Stimulated activated CD8-positive, alpha-beta memory T cell treated with anti-CD3 and anti-CD28 coated beads, Interleukin-4, amount 100 ng/mL, for 1 hour (primary cell): ENCODE measurements around the gene MAD1L1.
"Not testable (repeated sequence)": the region's sequence is repeated elsewhere in the genome, so short reads cannot be mapped to it uniquely, and the experiment has no call there.

Experiments used
- DNase-seq, 2 donors: peaks; one replicate each; pipeline ENCODE4 v3.0.0-alpha.2; 2020; ENCODE audit warnings: low read depth in 2 of 2, low spot score in 1 of 2

The MAD1L1 gene

DNA sequence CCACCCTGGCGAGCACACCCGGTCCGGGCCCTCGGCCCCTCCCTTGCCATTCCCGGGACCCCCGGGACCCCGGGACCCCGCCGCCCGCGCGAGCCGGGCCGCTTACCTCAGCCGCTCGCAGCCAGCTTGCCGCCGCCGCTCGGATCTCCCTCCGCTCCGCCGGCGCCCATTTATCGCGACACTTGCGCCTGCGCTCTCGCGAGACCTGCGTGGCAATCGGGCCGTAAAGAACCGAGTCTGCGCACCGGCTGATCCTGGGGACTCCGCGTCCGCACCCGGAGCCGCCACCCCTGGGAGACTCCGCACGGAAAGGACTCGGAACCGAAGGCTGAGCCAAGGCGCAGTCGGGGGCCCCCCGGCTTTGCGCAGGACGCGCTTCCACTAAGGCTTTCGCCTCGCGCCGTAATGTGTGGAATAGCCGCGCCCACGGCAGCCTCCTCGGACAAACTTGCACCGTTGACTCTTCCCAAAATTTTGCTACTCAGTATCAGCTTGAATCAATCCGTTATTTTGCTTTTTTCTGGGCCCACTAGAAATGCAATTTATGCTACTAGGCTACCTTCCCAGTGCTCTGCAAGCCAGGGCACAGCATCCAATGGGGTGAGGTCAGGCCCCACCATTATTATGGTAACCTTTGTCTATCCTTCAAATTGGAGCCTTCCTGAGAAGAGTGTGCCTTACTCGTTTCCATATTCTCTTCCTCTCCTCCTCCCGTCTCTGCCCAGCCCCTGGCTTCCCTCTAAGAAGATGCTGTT lies at the start of gene MAD1L1:
Gene MAD1L1 (minus strand): TSS at position 180 of the 755 bp plus-strand sequence. CDS start 2,812 bp downstream, outside the sequence.
- peak; percentile 66 to 78 for DNase-seq

DNA sequence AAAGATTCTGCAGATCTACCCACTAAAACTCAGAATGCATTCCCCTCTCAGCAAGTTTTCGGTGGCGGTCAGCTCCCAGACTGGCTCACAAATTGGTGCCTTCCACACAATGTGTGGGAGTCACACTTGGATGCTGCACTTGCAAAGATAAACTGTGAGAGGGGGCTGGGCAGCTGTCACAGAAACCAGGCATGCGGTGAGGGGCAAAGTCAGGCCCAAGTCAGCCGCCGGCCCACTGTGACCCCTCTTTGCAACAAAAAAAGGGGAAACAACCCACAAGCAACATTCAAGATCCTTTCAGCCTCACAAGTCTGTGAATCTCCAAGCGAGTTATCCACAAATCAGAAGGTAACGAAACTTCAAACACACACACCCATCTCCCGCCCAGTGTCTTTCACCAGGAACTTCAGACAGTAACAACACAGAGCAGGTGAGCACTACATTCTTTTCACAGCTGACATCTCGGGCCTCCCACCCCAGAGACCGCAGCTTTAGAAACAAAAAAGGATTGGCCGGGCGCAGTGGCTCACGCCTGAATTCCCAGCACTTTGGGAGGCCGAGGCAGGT lies 49.5 kb upstream of the MAD1L1 start:
- no peak for DNase-seq

DNA sequence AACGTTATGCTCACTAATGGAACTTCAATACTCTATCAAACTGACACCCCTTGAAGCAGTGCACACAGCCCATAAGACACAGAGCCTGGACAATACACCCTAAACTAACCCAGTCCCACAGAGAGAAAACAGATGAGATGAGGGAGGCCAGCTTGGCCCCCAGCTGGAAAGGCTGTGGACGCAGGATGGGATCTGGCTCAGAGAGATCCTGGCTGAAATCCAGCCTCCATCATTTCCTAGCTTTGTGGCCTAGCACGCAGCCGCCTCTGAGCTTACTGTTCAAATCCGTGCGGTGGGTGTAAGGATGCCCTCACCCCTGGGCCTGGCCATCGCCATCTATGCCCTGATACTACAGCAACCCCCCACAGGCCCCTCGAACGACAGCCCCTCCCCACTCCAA lies 48.8 kb upstream of the MAD1L1 start:
- DNase-seq, result no peak

DNA sequence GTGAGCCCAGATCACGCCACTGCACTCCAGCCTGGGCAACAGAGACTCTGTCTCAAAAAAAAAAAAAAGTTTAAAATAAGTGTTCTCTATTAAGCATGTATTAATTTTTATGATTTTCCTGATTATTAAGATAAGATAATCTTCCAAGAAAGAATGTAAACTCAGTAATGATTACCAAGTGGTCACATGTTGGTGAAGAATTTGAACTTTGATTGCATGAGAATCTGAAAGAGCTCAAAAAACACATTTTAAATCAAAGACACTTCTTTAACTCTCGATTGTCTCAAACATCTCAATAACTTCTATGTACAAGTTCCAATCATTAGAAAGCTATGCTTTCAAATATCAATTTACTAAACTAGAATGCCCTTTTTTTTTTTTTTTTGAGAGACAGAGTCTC lies 47.7 kb upstream of the MAD1L1 start:
- DNase-seq, result no peak

DNA sequence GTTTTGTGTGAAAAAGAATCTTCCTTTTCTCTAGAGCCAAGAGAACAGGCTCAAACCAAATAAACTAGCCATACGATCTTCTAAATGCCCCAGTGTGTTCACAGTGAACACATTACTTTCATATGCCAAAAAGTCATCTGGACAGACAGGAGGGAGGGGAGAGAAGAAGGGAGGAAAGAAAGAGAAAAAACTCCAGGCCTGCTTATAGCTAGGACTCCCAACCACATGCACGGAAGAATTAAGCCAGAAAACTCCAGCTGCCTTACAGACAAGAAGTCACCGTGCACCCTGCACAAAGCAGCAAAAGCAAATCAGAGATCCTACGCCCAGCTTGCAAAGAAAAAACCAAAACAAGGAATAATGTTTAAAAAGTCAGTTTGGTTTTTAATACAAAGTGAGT lies 47.2 kb upstream of the MAD1L1 start:
- DNase-seq, result no peak

DNA sequence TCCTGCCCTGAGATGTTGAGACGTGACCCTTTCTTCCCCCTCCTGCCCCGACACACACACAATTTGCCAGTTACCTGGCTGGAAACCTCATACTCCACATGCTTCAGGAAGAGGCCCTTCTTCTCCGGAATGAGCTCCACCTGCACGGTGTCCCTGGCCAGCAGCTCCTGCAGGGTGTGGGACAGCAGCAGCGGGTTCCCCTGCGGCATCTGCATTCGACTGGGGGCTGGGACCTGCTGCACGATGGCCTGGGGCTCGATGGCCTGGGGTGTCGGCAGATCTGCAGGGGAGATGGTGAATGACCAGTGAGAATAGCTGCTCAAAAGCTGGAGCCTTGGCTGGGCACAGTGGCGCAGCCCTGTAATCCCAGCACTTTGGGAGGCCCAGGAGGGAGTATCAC lies 45.3 kb upstream of the MAD1L1 start:
- DNase-seq, result no peak

DNA sequence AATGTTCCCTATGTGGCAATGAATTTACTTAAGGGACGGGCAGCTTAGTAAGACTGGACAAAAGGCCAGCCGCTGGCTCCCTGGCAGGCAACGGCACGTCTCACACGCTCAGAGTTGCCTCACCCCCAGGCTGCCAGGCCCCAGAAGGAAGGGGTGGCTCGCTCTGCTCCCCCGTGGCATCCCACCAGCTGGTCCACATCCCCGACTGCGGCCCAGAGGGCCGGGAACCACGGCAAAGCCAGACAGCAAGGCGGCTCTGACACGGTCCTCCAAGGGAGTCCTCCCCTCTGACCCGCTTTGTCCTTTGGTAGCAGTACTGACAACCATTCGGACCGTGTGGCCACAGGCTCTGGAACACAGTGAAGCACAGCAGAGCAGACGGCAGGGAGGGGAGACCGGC lies 43.4 kb upstream of the MAD1L1 start:
- DNase-seq, result no peak

DNA sequence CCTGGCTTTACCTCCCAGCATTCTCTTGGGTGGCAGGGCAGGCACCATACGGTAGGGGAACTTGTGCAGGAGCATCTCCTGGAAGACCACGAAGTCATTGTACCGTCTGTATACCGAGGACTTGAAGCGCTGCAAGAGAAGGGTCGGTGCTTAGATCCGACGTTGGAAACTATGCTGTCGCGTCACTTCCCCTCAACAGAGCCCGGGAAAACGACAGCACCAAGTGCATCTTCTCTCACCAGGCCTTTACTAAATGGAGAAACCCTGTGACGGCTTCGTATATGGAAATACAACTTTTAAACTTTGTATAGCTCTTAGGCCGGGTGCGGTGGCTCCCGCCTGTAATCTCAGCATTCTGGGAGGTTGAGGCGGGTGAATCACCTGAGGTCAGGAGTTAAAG lies 42.4 kb upstream of the MAD1L1 start:
- DNase-seq, result no peak

DNA sequence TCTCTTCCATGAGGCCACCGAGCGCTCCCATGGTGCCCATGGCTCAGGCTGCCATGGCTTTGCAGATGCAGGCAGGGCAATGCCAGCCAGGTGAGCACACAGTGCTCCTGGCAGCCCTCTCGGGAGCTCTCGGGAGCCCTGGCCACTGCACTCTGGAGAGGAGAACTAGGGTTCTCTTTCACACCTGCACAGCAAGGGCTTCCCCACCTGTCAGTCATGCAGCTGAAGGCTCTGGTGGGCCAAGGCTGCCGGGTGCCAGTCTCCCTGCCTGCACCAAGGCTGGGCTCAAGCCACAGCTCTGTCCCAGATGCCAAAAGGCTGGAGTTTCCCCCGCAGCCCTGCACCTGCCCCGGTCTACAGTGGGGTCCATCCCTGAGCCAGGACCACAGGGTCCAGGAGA lies 41.9 kb upstream of the MAD1L1 start:
- no peak for DNase-seq

DNA sequence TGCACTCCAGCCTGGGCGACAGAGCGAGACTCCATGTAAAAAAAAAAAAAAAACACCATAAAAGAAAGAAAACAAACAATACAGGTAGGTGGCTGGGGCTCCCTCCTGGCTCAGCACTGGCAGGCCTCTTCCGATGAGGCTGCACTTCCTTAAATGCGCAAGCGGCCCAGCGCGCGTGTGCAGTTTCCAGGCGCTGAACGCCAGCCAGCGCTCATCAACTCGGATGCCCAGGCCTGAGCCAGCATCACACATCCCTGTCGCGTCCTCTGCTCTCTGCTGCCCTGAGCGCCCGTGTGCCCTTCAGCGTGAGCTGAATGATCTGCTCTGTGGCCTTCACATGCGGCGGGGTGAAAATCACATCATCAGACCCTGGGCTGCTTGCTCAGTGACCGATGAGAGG lies 41.1 kb upstream of the MAD1L1 start:
- no peak for DNase-seq

DNA sequence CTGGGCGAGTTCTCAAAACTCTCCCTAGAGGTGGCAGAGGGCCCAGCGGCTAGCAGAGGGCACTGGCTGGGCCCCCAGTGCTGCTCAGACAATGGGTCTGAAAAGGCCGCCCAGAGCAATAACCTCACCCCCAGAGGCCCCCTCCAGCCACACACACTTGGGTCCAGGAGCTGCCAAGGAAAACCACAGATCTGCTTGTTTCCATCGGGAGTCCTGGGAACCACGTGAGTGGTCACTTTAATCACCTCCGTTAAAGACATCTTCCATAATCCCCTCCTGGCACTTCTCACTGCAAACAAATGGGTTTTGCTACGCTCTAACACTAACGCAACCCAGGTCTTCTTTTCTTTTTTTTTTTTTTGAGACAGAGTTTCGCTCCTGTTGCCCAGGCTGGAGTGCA lies 39.3 kb upstream of the MAD1L1 start:
- DNase-seq, result no peak

DNA sequence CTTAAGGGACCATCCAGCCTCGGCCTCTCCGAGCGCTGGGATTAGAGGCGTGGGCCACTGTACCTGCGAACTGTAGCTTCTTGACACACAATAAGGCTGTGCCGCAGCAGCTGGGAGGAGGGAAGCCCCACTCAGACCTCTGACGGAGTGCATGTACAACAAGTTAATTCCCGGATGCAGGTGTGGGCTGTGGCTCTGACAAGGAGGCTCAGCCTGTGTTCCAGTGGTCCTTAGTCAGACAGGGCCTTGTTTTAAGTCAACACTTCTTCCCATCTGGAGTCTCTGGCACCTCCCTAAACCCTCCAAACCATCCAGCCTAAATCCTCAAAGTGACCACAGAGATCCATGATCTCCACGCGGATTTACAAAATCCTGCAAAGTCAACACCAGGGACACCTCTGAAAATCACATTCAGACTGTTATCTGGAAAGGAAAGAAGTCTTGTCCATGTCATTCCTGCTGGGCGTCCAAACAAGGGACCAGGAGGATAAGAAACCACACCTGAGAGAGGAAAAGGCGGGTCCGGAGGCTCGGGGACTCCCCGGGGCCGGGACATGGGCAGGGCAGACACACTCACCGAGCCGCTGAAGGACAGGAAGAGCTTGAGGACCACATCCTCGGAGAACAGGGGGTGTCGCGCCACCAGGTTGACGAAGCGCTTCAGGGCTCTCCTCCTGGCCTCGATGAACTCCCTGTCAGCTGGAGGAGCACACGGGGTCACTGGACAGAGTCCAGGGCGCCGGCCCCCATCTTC lies 38.7 kb upstream of the MAD1L1 start:
- DNase-seq, result no peak

DNA sequence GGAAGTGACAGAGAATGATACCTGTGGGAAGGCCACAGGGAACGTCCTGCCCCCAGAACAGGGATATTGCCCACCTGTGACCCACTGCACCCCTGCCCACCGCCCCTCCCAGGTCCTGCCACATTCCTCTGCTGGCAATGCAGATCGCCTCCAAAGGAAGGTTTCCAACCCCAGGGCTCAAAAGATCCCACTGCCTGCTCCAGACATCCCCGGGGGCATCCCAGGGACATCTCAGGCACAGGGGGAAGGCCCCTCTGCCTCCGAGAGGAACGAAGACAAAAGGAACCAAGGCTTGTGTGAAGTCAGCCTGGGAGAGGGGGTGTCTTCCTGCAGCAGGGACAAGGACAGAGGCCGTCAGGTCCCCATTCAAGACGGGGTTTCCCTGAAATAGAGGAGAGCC lies 37.8 kb upstream of the MAD1L1 start:
- no peak for DNase-seq

DNA sequence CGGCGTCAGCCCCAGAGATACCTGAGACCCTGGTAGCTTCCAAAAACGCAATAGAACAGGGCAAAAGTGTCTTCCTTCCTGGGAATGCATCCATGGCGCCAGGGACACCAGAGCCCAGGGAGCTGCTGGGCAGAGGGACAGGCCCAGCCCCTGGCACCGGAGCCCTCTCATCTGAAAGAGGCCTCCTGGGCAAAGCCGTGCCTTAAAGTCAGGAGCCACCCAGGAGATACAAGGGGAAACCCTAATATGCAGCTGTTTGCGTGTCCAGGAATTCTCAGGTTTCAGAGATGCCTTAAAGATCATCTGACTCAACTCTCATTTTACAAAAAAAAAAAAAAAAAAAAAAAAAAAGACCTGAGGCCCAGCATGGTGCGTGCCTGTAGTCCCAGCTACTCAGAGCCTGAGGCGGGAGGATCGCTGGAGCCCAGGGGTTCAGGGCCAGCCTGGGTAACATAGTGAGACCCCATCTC lies 37.3 kb upstream of the MAD1L1 start:
- no peak for DNase-seq

DNA sequence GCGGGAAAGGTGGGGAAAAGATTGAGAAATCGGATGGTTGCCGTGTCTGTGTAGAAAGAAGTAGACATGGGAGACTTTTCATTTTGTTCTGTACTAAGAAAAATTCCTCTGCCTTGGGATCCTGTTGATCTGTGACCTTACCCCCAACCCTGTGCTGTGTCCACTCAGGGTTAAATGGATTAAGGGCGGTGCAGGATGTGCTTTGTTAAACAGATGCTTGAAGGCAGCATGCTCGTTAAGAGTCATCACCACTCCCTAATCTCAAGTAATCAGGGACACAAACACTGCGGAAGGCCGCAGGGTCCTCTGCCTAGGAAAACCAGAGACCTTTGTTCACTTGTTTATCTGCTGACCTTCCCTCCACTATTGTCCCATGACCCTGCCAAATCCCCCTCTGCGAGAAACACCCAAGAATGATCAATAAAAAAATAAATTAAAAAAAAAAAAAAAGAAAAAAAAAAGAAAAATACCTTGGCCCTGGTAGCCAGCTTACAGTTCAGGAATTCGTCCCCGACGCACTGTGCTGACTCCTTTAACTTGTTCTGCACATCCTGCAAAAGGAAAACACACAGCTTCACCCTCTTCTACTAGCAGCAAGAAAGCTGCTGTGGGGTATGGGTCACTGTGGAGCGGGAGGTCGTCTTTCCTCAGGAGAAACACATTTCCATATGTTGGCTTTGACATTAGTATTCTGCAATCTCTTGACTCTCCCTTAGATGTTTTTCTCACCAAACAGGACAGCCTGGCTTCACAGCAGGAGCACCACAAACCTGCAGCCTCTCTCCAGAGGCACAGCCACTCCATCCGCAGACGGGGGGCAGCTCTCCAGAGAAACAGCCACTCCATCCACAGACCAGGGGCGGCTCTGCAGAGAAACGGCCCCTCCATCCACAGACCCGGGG lies 36.6 kb upstream of the MAD1L1 start:
- not testable (repeated sequence) for DNase-seq

DNA sequence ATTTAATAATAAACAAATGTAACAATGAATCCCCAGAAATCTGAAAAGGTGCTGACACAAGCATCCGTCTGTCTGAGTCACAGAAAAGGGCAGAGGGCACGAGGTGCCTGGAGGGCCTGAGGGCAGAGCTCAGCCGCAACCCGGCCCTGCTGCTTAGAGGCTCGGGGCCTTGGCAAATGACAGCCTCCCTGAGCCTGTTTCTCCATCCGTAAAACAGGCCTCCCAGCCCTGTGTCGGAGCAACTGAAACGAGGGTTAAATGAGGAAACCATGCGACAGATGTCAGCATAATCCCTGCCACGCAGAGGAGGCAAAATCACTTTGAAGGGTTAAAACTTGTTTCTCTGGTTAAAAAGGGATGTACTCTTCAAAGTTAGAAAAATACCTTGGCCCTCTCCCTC lies 34.2 kb upstream of the MAD1L1 start:
- no peak for DNase-seq

DNA sequence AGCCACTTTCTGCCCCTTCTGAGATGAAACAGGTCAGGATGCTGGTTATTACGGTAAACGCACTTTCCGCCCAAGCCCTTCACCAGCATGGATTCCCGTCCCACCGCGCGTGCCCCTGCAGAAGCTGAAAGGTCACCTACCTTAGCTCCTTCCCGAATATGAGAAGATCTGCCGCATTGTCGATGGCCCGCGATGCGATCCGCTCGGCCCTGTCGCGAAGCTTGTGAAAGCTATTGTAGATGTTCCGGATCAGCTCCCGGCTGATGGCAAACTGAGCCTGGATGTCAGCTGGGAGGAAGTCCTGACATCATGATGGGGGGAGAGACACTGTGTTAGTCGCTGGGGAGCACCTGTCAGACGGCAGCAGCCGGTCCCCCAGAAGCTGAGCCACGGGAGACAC lies 31.4 kb upstream of the MAD1L1 start:
- DNase-seq, result no peak

DNA sequence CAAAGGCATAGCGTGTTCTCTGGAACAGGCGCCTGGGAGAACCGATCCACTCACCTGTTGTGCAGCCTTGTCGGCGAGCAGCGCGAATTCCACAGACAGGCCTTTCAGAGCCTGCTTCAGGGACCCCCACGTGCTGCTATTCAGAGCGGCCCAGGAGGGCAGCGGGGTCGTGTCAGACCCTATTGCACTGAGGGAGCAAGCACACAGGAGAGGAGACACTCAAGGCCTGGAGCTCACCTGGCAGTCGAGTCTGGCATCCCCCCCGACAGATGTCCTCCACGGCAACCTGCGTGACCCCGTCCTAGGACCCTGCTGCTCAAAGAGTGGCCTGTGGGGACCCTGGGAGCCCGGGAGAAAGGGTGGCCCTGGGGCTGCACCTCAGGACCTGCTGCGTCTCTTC lies 30.4 kb upstream of the MAD1L1 start:
- DNase-seq, result no peak

DNA sequence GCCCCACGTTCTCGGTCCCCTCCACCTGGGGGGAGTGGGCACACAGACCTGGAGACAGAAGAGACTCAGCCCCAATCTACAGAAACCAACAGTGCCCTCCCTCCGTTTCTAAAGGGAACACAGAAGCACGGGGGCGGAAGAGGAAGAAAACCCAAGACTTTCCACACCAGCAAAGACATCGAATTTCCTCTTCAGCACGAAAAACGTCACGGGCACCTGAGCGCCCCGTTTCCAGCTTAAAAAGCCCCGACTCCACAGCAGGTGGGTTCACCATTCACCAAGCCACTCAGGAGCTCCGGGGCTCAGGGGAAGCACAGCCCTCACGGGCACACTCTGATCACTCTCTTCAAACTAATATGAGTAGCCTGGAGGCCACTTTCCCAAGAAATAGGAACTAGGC lies 28.9 kb upstream of the MAD1L1 start:
- no peak for DNase-seq

DNA sequence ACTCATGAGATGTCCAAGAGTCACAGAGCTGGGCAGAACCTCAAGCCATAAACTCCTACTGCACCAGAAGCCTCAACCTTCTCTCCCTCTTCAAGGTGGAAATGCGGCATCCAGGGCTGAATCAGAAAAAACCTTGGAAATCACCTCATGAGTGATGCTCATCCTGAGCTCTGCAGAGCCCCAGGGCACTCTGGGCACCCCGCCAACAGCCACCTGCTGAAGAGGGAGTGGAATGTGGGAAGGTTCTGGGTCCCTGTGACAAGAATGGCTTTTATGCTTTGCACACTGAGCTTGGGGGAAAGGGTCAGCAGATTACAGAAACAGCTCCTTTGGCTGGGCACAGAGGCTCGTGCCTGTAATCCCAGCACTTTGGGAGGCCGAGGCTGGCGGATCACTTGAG lies 28.1 kb upstream of the MAD1L1 start:
- DNase-seq, result no peak

DNA sequence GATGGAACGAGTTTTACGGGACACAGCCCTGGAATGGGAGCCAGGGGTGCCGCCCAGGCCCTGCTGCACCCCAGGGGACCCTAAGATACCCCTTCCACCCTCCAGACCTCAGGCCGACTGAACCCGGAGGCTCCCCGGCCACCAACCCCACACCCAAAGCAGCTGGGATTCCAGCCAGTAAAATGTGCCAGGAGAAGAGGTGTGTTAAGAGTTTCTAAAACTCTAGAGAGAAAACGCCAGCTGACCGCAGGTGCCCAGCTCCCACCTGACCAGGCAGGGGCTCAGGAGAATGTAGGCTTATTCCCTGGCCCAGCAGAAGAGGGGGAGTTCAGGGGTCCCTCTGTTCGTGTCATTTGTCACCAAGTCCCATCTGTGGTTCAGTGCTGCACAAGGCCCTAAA lies 26.7 kb upstream of the MAD1L1 start:
- DNase-seq, result no peak
